Mucosa of stomach (tissue), 1 donor: ENCODE results near the gene MFSD11.

Source experiments
- H3K27me3 ChIP-seq: one replicate; pipeline ENCODE4 v1.7.0; 2013; ENCODE audit warnings: mild to moderate bottlenecking, low read length; ENCODE audit not compliant: control insufficient read depth, insufficient read depth
- H3K36me3 ChIP-seq: one replicate; pipeline ENCODE4 v1.7.0; 2013; ENCODE audit warnings: low read length; ENCODE audit not compliant: control insufficient read depth, insufficient read depth
- H3K4me1 ChIP-seq: one replicate; pipeline ENCODE4 v1.7.0; 2013; ENCODE audit warnings: mild to moderate bottlenecking, low read length; ENCODE audit not compliant: control insufficient read depth, insufficient read depth
- H3K4me3 ChIP-seq: one replicate; pipeline ENCODE4 v1.7.0; 2013; ENCODE audit warnings: low read length
- H3K9ac ChIP-seq: one replicate; pipeline ENCODE4 v1.7.0; 2013; ENCODE audit warnings: mild to moderate bottlenecking, low read length, moderate library complexity
- H3K9me3 ChIP-seq: one replicate; pipeline ENCODE4 v1.7.0; 2013; ENCODE audit warnings: mild to moderate bottlenecking, low read length, moderate library complexity; ENCODE audit not compliant: control insufficient read depth
- donor health status: Pancreatic carcinoma.

Gene MFSD11

DNA sequence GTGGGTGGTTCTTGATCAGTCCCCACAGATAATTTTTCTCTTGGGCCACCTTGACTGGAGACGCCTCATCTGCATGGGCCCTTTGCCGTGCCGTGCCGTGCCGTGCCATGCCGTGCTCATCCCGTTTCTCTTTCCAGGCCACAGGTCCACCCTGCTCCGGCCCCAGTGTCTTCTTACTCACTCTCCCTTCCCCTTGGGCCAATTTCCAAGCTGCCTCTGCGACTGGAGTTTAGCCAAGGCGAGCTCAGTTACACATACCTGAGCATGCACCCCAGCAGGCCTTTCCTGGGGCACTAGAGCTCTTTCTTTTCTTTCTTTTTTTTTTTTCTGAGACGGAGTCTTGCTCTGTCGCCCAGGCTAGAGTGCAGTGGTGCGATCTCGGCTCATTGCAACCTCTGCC, 89.8 kb downstream of the MFSD11 start:
- H3K9me3 ChIP-seq, result no peaks in the 10 kb centered on the region
- H3K9ac ChIP-seq, result no peak overlapping the region
- no peaks in the 10 kb centered on the region for H3K4me1 ChIP-seq
- H3K36me3 ChIP-seq, result no peaks in the 10 kb centered on the region
- no peaks in the 10 kb centered on the region for H3K27me3 ChIP-seq
- no peak overlapping the region for H3K4me3 ChIP-seq
